Heart left ventricle (tissue), 16 donors: ENCODE measurements around the gene PDGFRB. TPM values are rescaled to one million over a fixed set of nuclear protein-coding genes. Genes with fewer than 3 reads are reported as not detected.

Source experiments
- ATAC-seq, 4 donors: fragments of 200-7000 bp; cut with Tn5 transposase; one replicate each; pipeline ENCODE4 v1.9.1; 2020 to 2022; ENCODE audit warnings: moderate library complexity in 4 of 4, mild to moderate bottlenecking in 3 of 4, moderate number of reproducible peaks in 1 of 4
- DNase-seq, 5 donors: peaks; one replicate each; pipeline ENCODE4 v3.0.0-alpha.2; 2020
- H3K27ac ChIP-seq, 12 donors: fragments of 200-600 bp; sonication (generic) in 4 of 12; one replicate each; pipeline versions ENCODE4 v1.5.0 to v1.8.0; 2016 to 2022; ENCODE audit warnings: mild to moderate bottlenecking in 2 of 12
- H3K27me3 ChIP-seq, 9 donors: fragments of 200-600 bp; sonication (generic) in 2 of 9; one replicate each; pipeline versions ENCODE4 v1.5.1 to v1.8.0; 2016 to 2022; ENCODE audit warnings: mild to moderate bottlenecking in 3 of 9
- H3K36me3 ChIP-seq, 9 donors: fragments of 200-600 bp; sonication (generic) in 2 of 9; one replicate each; pipeline versions ENCODE4 v1.5.0 to v1.8.0; 2018 to 2022; ENCODE audit warnings: mild to moderate bottlenecking in 2 of 9
- H3K4me1 ChIP-seq, 12 donors: fragments of 200-600 bp; sonication (generic) in 4 of 12; one replicate each; pipeline versions ENCODE4 v1.5.0 to v1.8.0; 2016 to 2022; ENCODE audit warnings: mild to moderate bottlenecking in 3 of 12
- H3K4me3 ChIP-seq, 12 donors: fragments of 200-600 bp; sonication (generic) in 4 of 12; one replicate each; pipeline versions ENCODE4 v1.5.0 to v1.8.0; 2017 to 2022; ENCODE audit warnings: mild to moderate bottlenecking in 9 of 12, moderate library complexity in 4 of 12
- H3K9me3 ChIP-seq, 12 donors: fragments of 200-600 bp; sonication (generic) in 4 of 12; one replicate each; pipeline versions ENCODE4 v1.5.0 to v1.8.0; 2016 to 2022; ENCODE audit warnings: mild to moderate bottlenecking in 1 of 12
- CTCF ChIP-seq, 12 donors: fragments of 200-600 bp; sonication (generic) in 4 of 12; IDR thresholded peaks; one replicate each; pipeline versions ENCODE4 v1.5.0 to v1.8.0; 2018 to 2022; ENCODE audit warnings: antibody characterized with exemption in 12 of 12, mild to moderate bottlenecking in 5 of 12
- POLR2A ChIP-seq, 2 donors: fragments of 450-650 bp; IDR thresholded peaks; one replicate each; pipeline ENCODE4 v1.6.1; 2017; ENCODE audit warnings: antibody characterized with exemption in 2 of 2, mild to moderate bottlenecking in 2 of 2, moderate library complexity in 2 of 2
- whole genome bisulfite sequencing, 4 donors: extraction: QIAGEN DNeasy Blood & Tissue Kit in 2 of 4; methylation state at CpG; one replicate each; pipeline versions ENCODE4 v1.1.5 to v1.1.7; 2013 to 2018; 5-methylcytosine and 5-hydroxymethylcytosine counted together
- intact Hi-C, 10 donors: fragments of 100-400 bp; cut with DNase I; formaldehyde crosslinking; loops; one replicate each; pipeline versions ENCODE4 v1.11.1 to v1.14.2; 2022
- polyA plus RNA-seq, 2 donors: library from polyadenylated mRNA; stranded (reverse); fragments of 200-250 nt; gene quantifications; one replicate each; pipeline ENCODE4 v1.2.3, GENCODE V29; 2013
- total RNA-seq, 9 donors: library from RNA; depleted of rRNA in 2 of 9; stranded (reverse); fragments of >200 nt in 2 of 9; fragmentation: NEBNext Ultra II Directional in 3 of 9; extraction: Animal tissue kit (Norgen Biotek cat#: 25700) in 3 of 9; gene quantifications; one replicate each; pipeline versions ENCODE4 v1.1.0 to v1.2.4, GENCODE V29; 2016 to 2023
- donor health status: ischemic (EF 13 %, LVEDD 7.1; RV severe dilation, severe dysfunction).
- donor health status: healthy with polysubstance abuse.
- donor health status: DM: no; HTN: yes; CAD: no.
- donor health status: DM: no; HTN: no; CAD: no.
- donor health status: ischemic (EF 25% LVEDD 6.9; RV normal size, moderate dysfunction).
- donor health status: ischemic (EF 25% LVEDD 5.7; RV mildly dilated, moderate dysfunction).
- donor health status: healthy.
- donor health status: DM: yes; HTN: yes; CAD: no.
- donor health status: ischemic (EF 35%, LVEDD 5.7; RV mildly dilated, moderate dysfunction).
- donor health status: nonischemic (EF 11% LVEDD 7.7; RV severe dilation, severe dysfunction).
- donor health status: DM: yes; HTN: yes; CAD: no.
- donor health status: PGD.
- donor health status: ischemic (EF 29% LVEDD 5.4; RV normal size, mild dysfunction).
- donor health status: nonischemic (EF 23%, LVEDD 6.1; RV moderate dilation, normal function).

Gene PDGFRB
- total and polyA plus RNA-seq, 11 donors = 27.6 to 112 (median 45.6) TPM

- TF ChIP-seq CTCF (IDR thresholded peaks at IDR 0.05) = peak; percentile 86 to 97 (median 92)
- no peak for TF ChIP-seq POLR2A (IDR thresholded peaks at IDR 0.05)
- Histone ChIP-seq H3K4me1 (peaks cover 0 to 48% (median 19%) of the 10 kb centered on the region in 12 donors), H3K9me3 (no peaks in the 10 kb centered on the region), H3K4me3 (peak overlapping the region in 7 of 12 donors; percentile 3 to 43 (median 6)), H3K27me3 (no peaks in the 10 kb centered on the region), H3K27ac (peak overlapping the region in 7 of 12 donors; percentile 3 to 34 (median 20)), H3K36me3 (peaks cover 0 to 90% (median 19%) of the 10 kb centered on the region in 9 donors)
- intact Hi-C loops = loop anchor here in 9 of 10 donors (1.0 to 10.0 kb wide), 6 partner anchors 31 to 306 kb away; partner anchors contain the start of gene TCOF1 (in 2 of the 9)
- ATAC-seq (peak; percentile 47 to 83 (median 75)), DNase-seq (peak; percentile 73 to 85 (median 79))
- 26 to 37% (median 29%) methylated on average over 13 to 25 of the region's 25 CpGs for WGBS, 4 donors
These were observed 25.7 kb downstream of the PDGFRB start for GRCh38 chr5:150129813-150130492.

GRCh38 chr5:150129454-150129812 lies 26.2 kb downstream of the PDGFRB start:
- H3K4me1 ChIP-seq = peaks cover 0 to 45% (median 19%) of the 10 kb centered on the region in 12 donors
- H3K27me3 ChIP-seq = no peaks in the 10 kb centered on the region
- WGBS, 4 donors = 56 to 79% (median 68%) methylated on average over 2 to 8 of the region's 8 CpGs
- DNase-seq = no peak
- no peak for TF ChIP-seq POLR2A (IDR thresholded peaks at IDR 0.05)
- TF ChIP-seq CTCF (IDR thresholded peaks at IDR 0.05) = no peak
- peak overlapping the region in 3 of 12 donors; percentile 4 to 25 (median 6) for H3K4me3 ChIP-seq
- no peaks in the 10 kb centered on the region for H3K9me3 ChIP-seq
- no peak for ATAC-seq
- peak overlapping the region in 6 of 12 donors; percentile 3 to 34 (median 20) for H3K27ac ChIP-seq
- H3K36me3 ChIP-seq = peaks cover 0 to 91% (median 19%) of the 10 kb centered on the region in 9 donors
- intact Hi-C loops = loop anchor here in 2 of 10 donors (1.0 to 10.0 kb wide), 3 partner anchors 89 to 225 kb away; partner anchors contain the start of gene TCOF1 (in 1 of the 2)

- intact Hi-C loops = loop anchor here in 1 of 10 donors (10.0 kb wide), 1 partner anchor 228 kb away; the partner anchor contains the start of gene TCOF1
- Histone ChIP-seq H3K36me3 (peaks cover 0 to 95% (median 32%) of the 10 kb centered on the region in 9 donors), H3K27ac (no peak overlapping the region), H3K4me1 (peaks cover 0 to 41% (median 10%) of the 10 kb centered on the region in 12 donors), H3K27me3 (no peaks in the 10 kb centered on the region), H3K9me3 (no peaks in the 10 kb centered on the region), H3K4me3 (no peak overlapping the region)
- DNase-seq = peak in 1 of 5 donors; percentile 51
- TF ChIP-seq CTCF (IDR thresholded peaks at IDR 0.05) = no peak
- no peak for TF ChIP-seq POLR2A (IDR thresholded peaks at IDR 0.05)
- no peak for ATAC-seq
- 79 to 89% (median 87%) methylated on average over 5 to 6 of the region's 6 CpGs for WGBS, 4 donors
These were observed 28.8 kb downstream of the PDGFRB start for GRCh38 chr5:150126921-150127265.

- Histone ChIP-seq H3K27ac (no peak overlapping the region), H3K9me3 (no peaks in the 10 kb centered on the region), H3K4me3 (no peak overlapping the region), H3K36me3 (peaks cover 0 to 95% (median 36%) of the 10 kb centered on the region in 9 donors), H3K27me3 (no peaks in the 10 kb centered on the region), H3K4me1 (peaks cover 0 to 40% (median 10%) of the 10 kb centered on the region in 12 donors)
- ATAC-seq (no peak), DNase-seq (peak in 1 of 5 donors; percentile 28)
- 81 to 86% (median 85%) methylated on average over 8 to 10 of the region's 10 CpGs for WGBS, 4 donors
- TF ChIP-seq POLR2A (IDR thresholded peaks at IDR 0.05) (no peak), CTCF (IDR thresholded peaks at IDR 0.05) (no peak)
- intact Hi-C loops = loop anchor here in 1 of 10 donors (10.0 kb wide), 1 partner anchor 228 kb away; the partner anchor contains the start of gene TCOF1
These were observed 29.3 kb downstream of the PDGFRB start for GRCh38 chr5:150126199-150126920.
